Lower lobe of right lung (tissue), 2 donors: ENCODE measurements around the gene SIGLEC7. TPM values are rescaled to one million over a fixed set of nuclear protein-coding genes. Genes with fewer than 3 reads are reported as not detected.
"Not testable (repeated sequence)": the region's sequence is repeated elsewhere in the genome, so short reads cannot be mapped to it uniquely, and the experiment has no call there.

ENCODE experiments used
- ATAC-seq, 2 donors: fragments of 200-7000 bp; cut with Tn5 transposase; one replicate each; pipeline ENCODE4 v1.9.1; 2020 to 2022; ENCODE audit warnings: mild to moderate bottlenecking in 2 of 2, moderate library complexity in 2 of 2
- DNase-seq: peaks from one replicate; pipeline ENCODE4 v3.0.0-alpha.2; 2020
- H3K27ac ChIP-seq: fragments of 200-600 bp; one replicate; pipeline ENCODE4 v1.8.0; 2022
- H3K27me3 ChIP-seq: fragments of 200-600 bp; one replicate; pipeline ENCODE4 v1.8.0; 2022; ENCODE audit warnings: low read depth
- H3K36me3 ChIP-seq: fragments of 200-600 bp; one replicate; pipeline ENCODE4 v1.8.0; 2022; ENCODE audit warnings: mild to moderate bottlenecking
- H3K4me1 ChIP-seq: fragments of 200-600 bp; one replicate; pipeline ENCODE4 v1.8.0; 2022
- H3K4me3 ChIP-seq: fragments of 200-600 bp; one replicate; pipeline ENCODE4 v1.8.0; 2022; ENCODE audit warnings: mild to moderate bottlenecking
- H3K9me3 ChIP-seq: fragments of 200-600 bp; one replicate; pipeline ENCODE4 v1.8.0; 2022
- CTCF ChIP-seq: fragments of 200-600 bp; IDR thresholded peaks from one replicate; pipeline ENCODE4 v1.8.0; 2022; ENCODE audit warnings: antibody characterized with exemption, mild to moderate bottlenecking
- intact Hi-C: fragments of 100-400 bp; cut with DNase I; formaldehyde crosslinking; loops from one replicate; pipeline ENCODE4 v1.11.0; 2022
- total RNA-seq: library from RNA; stranded (reverse); fragmentation: NEBNext Ultra II Directional; extraction: Animal tissue kit (Norgen Biotek cat#: 25700); gene quantifications from one replicate; pipeline ENCODE4 v1.2.1, GENCODE V29; 2021
- donor health status: DM: no; HTN: yes; CAD: no; lungs with severe emphysema.

The SIGLEC7 gene
- total RNA-seq, 1 donor from 2014 or later: 10.0 TPM

GRCh38 chr19:51139299-51140014 is 2.6 kb upstream of the SIGLEC7 start:
- intact Hi-C loops: no loop called here
- no peaks in the 10 kb centered on the region for H3K36me3 ChIP-seq
- H3K4me3 ChIP-seq: no peak overlapping the region
- H3K9me3 ChIP-seq: no peaks in the 10 kb centered on the region
- no peak for DNase-seq
- H3K27ac ChIP-seq: peak overlapping the region; percentile 78
- no peak for TF ChIP-seq CTCF
- no peaks in the 10 kb centered on the region for H3K27me3 ChIP-seq
- peaks cover 30% of the 10 kb centered on the region for H3K4me1 ChIP-seq
- ATAC-seq: peak; percentile 55 to 71

DNA sequence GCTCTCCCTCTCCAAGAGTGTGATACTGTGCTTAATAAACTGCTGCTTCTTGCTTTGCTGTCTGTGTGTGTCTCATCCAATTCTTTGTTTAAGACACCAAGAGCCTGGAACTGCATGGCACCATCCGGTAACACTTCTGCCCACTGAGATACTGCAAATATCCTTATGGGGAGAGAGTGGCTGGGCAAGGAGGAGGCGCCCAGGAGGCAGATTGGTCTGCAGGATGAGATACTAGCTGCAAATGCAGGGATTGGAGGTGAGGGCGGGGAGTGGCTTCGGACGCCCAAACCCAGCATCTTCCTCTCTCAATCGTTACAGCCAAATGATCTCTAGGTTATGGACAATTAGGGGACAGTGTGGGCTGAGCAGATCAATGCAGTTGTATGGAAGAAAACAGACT is 1.7 kb upstream of the SIGLEC7 start:
- Histone ChIP-seq H3K27ac (no peak overlapping the region), H3K27me3 (no peaks in the 10 kb centered on the region), H3K4me1 (peaks cover 30% of the 10 kb centered on the region), H3K9me3 (no peaks in the 10 kb centered on the region), H3K36me3 (no peaks in the 10 kb centered on the region), H3K4me3 (no peak overlapping the region)
- intact Hi-C loops: no loop called here
- no peak for TF ChIP-seq CTCF
- DNase-seq: no peak
- no peak for ATAC-seq

GRCh38 chr19:51141181-51141580 is 920 bp upstream of the SIGLEC7 start:
- H3K4me3 ChIP-seq: no peak overlapping the region
- no peak for ATAC-seq
- H3K27ac ChIP-seq: no peak overlapping the region
- H3K27me3 ChIP-seq: no peaks in the 10 kb centered on the region
- H3K4me1 ChIP-seq: peaks cover 30% of the 10 kb centered on the region
- intact Hi-C loops: no loop called here
- no peak for TF ChIP-seq CTCF
- DNase-seq: no peak
- H3K36me3 ChIP-seq: no peaks in the 10 kb centered on the region
- no peaks in the 10 kb centered on the region for H3K9me3 ChIP-seq

- H3K27ac ChIP-seq, intact Hi-C loops, H3K27me3 ChIP-seq, ATAC-seq, DNase-seq, H3K9me3 ChIP-seq, H3K36me3 ChIP-seq: not testable (repeated sequence)
- H3K4me3 ChIP-seq: peak overlapping the region; percentile 14
- H3K4me1 ChIP-seq: peaks cover 27% of the 10 kb centered on the region
These were observed 841 bp downstream of the SIGLEC7 start for GRCh38 chr19:51142809-51143475.

DNA sequence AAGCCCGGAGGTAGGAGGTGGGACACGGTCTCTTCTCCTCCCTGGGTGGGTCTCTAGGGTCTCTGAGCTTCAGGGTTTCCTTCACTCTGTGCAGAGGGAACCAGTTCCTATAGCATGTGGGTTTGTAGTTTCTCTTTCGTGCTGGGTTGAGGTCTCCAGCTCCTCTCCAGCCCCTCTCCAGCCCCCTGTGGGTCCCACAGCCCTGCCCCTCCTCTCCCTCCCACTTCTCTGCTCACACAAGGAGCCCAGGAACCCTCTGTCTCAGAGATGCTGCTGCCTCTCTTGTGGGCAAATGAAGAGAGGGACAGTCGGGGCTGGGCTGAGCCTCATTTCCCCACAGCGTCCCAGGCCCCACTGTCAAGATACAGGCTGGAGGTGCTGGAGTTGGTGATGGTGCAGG is 1.4 kb downstream of the SIGLEC7 start:
- Histone ChIP-seq H3K27me3 (no peaks in the 10 kb centered on the region), H3K9me3 (no peaks in the 10 kb centered on the region), H3K4me3 (peak overlapping the region; percentile 3), H3K4me1 (peaks cover 29% of the 10 kb centered on the region), H3K36me3 (no peaks in the 10 kb centered on the region), H3K27ac (no peak overlapping the region)
- TF ChIP-seq CTCF: no peak
- ATAC-seq (no peak), DNase-seq (no peak)
- intact Hi-C loops: no loop called here

DNA sequence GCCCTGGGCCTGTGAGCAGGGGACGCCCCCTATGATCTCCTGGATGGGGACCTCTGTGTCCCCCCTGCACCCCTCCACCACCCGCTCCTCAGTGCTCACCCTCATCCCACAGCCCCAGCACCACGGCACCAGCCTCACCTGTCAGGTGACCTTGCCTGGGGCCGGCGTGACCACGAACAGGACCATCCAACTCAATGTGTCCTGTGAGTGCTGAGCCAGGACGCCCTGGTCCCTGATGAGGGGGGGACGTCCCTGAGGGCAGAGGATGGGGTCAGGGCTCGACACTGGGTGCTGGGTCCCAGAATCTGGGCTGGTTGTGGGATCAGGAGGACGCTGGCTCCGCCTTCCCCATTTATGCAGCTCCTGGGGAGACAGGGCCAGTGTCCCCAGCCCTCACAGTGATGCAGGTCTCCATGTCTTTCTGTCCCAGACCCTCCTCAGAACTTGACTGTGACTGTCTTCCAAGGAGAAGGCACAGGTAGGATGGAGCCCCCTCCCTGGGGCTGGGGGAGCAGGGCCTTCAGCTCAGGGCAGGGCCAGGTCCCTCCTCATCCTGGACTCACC is 2.5 kb downstream of the SIGLEC7 start:
- TF ChIP-seq CTCF: no peak
- Histone ChIP-seq H3K4me1 (peaks cover 29% of the 10 kb centered on the region), H3K27ac (no peak overlapping the region), H3K9me3 (no peaks in the 10 kb centered on the region), H3K27me3 (no peaks in the 10 kb centered on the region), H3K36me3 (no peaks in the 10 kb centered on the region), H3K4me3 (no peak overlapping the region)
- intact Hi-C loops: no loop called here
- DNase-seq (no peak), ATAC-seq (no peak)
